ENCODE measurements around the gene TUBB4A. TPM values are rescaled to one million over a fixed set of nuclear protein-coding genes. Genes with fewer than 3 reads are reported as not detected.

TUBB4A gene
- total RNA-seq, 6 experiments from 2014 or later, result 0.24 to 19.2 (median 1.4) TPM

DNA sequence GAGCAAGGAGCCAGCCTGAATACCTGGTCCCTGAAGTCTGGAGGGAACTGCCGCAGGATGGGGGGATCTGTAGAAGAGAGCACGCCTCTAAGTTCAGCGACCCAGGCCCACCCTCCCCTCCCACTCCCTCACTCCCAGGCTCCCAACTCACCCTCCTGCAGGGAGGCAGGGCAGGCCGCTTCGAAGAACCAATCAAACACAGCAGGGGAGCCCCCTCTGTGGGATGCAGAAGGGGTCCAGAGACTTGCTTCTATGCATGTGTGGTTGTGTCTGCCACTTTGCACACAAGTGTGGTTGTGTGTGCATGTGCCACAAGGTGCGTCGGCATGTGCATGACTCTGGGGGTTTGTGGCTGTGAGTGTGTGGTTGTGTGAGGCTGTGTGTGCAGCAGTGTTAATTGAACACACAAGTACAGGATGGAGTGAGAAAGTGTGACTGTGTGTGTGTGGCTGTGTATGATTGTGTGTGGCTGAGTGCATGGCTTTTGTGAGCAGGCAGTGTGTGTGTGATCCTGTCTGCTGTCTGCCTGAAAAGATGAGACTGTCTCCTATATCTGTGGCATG is 22.2 kb downstream of the TUBB4A start:
- TF ChIP-seq, protein P1, sequence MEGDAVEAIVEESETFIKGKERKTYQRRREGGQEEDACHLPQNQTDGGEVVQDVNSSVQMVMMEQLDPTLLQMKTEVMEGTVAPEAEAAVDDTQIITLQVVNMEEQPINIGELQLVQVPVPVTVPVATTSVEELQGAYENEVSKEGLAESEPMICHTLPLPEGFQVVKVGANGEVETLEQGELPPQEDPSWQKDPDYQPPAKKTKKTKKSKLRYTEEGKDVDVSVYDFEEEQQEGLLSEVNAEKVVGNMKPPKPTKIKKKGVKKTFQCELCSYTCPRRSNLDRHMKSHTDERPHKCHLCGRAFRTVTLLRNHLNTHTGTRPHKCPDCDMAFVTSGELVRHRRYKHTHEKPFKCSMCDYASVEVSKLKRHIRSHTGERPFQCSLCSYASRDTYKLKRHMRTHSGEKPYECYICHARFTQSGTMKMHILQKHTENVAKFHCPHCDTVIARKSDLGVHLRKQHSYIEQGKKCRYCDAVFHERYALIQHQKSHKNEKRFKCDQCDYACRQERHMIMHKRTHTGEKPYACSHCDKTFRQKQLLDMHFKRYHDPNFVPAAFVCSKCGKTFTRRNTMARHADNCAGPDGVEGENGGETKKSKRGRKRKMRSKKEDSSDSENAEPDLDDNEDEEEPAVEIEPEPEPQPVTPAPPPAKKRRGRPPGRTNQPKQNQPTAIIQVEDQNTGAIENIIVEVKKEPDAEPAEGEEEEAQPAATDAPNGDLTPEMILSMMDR (IDR thresholded peaks at IDR 0.05), result no peak
- no peak for TF ChIP-seq POLR2A (IDR thresholded peaks at IDR 0.05)
- 87% methylated on average over 2 of the region's 7 CpGs for WGBS (ENCODE audit: insufficient coverage, low coverage, low lambda C conversion rate, missing lambda C conversion rate)
- intact Hi-C loops (cut with DNase I), result no loop called here

DNA sequence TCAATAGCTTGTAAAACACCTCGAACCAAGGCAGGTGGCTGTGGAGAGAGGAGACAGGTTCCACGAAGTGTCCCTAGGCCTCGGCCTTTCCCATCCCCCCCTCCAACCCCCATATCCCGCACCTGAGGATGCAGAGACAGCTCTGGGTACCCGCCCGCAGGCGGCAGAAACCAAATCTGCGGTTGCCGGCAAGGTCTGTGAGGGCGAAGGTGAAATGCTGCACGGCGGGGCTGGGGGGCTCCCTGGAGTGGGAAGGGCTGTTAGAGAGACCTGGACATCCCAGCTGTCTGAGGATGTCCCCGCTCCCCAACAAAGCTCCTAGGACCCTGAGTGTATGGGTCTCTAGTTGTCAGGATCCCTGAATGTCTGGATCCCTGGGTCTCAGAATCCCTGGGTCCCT is 23.3 kb downstream of the TUBB4A start:
- WGBS (ENCODE audit: insufficient coverage, low coverage, low lambda C conversion rate, missing lambda C conversion rate), result no CpG with 5 or more reads among the region's 13 CpGs

More for the DNA sequence above, 22.2 kb downstream of the TUBB4A start:
- ATAC-seq (no peak), DNase-seq (no peak)
- no peak overlapping the region for H3K27ac ChIP-seq
- H3K27me3 ChIP-seq, result no peaks in the 10 kb centered on the region
- H3K4me1 ChIP-seq, result no peaks in the 10 kb centered on the region
- no peaks in the 10 kb centered on the region for H3K9me3 ChIP-seq
- no peaks in the 10 kb centered on the region for H3K36me3 ChIP-seq
- no peak overlapping the region for H3K4me3 ChIP-seq

DNA sequence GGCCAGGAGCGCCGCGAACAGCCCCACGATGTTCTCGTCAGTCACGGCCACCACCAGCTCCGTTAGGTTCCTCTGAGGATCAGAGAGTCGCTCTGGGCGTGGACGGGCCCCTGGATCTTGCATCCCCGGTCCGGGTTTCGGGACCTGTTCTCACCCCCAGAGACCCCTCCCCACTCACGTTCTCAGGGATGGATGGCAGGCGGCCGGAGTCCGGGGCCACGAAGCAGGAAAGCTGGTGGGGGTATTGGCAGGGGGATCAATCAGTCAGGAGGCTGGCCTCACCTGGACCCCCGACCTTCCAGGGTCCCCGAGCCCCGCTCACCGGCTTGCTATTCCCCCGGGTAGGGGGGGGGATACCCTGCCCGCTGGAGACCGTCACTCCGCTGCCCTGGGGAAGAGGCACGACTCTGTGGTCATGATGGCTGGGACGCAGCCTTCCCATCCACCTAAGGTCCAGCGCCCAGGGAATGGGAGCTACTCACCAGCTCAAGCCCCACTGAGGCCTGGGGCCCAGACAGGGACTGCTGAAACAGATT is 25.1 kb downstream of the TUBB4A start:
- Histone ChIP-seq H3K4me3 (peak overlapping the region in 2 of 3 donors; percentile 35 to 42), H3K27me3 (no peaks in the 10 kb centered on the region), H3K9me3 (no peaks in the 10 kb centered on the region), H3K36me3 (no peaks in the 10 kb centered on the region), H3K27ac (no peak overlapping the region), H3K4me1 (no peaks in the 10 kb centered on the region)
- no peak for TF ChIP-seq POLR2A (IDR thresholded peaks at IDR 0.05)
- TF ChIP-seq, protein P1 (IDR thresholded peaks at IDR 0.05), result no peak
- ATAC-seq (no peak), DNase-seq (no peak)
- 42% methylated on average over 13 of the region's 29 CpGs for WGBS (ENCODE audit: insufficient coverage, low coverage, low lambda C conversion rate, missing lambda C conversion rate)
- intact Hi-C loops (cut with DNase I), result no loop called here

More for the DNA sequence above, 23.3 kb downstream of the TUBB4A start:
- Histone ChIP-seq H3K27ac (no peak overlapping the region), H3K9me3 (no peaks in the 10 kb centered on the region), H3K27me3 (no peaks in the 10 kb centered on the region), H3K4me1 (no peaks in the 10 kb centered on the region), H3K36me3 (no peaks in the 10 kb centered on the region), H3K4me3 (no peak overlapping the region)
- no peak for TF ChIP-seq POLR2A (IDR thresholded peaks at IDR 0.05)
- TF ChIP-seq, protein P1 (IDR thresholded peaks at IDR 0.05), result no peak
- DNase-seq, result no peak
- intact Hi-C loops (cut with DNase I), result no loop called here
- no peak for ATAC-seq

DNA sequence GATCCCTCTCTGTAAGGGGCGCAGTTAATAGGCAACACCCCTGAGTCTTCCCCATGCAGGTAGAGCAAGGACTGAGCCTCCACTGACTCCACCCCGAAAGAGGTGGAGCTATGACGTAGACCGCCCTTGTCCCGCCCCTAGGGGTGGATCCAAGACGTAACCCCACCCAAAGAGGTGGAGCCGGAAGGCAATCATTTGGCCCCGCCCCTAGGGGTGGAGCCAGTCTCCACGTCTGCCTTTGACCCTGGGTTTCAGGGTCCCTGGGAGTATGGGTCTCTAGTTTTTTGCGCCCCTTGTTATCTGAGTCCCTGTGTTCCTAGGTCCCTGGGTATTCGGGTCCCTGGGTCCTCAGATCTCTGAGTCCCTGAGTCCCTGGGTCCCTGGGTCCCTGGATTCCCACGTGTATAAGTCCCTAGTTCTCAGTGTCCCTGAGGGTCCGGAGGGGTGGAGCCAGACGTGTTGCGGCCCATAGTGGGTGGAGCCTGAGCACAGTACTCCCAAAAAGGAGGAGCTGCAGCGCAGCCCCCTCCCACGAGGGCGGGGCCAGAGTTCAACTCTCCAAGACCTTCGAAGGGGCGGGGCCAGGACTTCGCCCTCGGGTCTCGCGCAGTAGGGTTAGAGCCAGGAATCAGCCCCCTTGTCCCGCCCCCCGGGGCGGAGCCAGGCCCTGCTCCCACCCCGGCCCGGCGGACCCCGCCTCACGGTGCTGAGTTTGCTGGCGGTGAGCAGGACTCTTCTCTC is 25.8 kb downstream of the TUBB4A start:
- no peaks in the 10 kb centered on the region for H3K36me3 ChIP-seq
- intact Hi-C loops (cut with DNase I), result no loop called here
- H3K4me3 ChIP-seq, result peak overlapping the region; percentile 12 to 42 (median 35)
- ATAC-seq, result peak; percentile 93 to 94 (median 94)
- H3K27me3 ChIP-seq, result no peaks in the 10 kb centered on the region
- H3K27ac ChIP-seq, result no peak overlapping the region
- H3K9me3 ChIP-seq, result no peaks in the 10 kb centered on the region
- peak; percentile 92 to 96 (median 93) for DNase-seq
- TF ChIP-seq POLR2A (IDR thresholded peaks at IDR 0.05), result no peak
- TF ChIP-seq, protein P1 (IDR thresholded peaks at IDR 0.05), result no peak
- 11% methylated on average over 5 of the region's 33 CpGs for WGBS (ENCODE audit: insufficient coverage, low coverage, low lambda C conversion rate, missing lambda C conversion rate)
- H3K4me1 ChIP-seq, result no peaks in the 10 kb centered on the region

All from right lobe of liver (tissue), 6 donors.